ENCODE data around the gene CDC34.

- no peak for TF ChIP-seq CTCF (IDR thresholded peaks at IDR 0.05)
- TF ChIP-seq POLR2A (IDR thresholded peaks at IDR 0.05): no peak
Observed at GRCh38 chr19:577439-578392, 46.2 kb downstream of the CDC34 start.
